ENCODE data around the gene COX10. TPM values are rescaled to one million over a fixed set of nuclear protein-coding genes. Genes with fewer than 3 reads are reported as not detected.
A peak's percentile ranks its signal among the peaks of the same experiment; 100 is the strongest.

Gene COX10
- total RNA-seq, 2 experiments from 2014 or later: 21.1 to 24.9 TPM

DNA sequence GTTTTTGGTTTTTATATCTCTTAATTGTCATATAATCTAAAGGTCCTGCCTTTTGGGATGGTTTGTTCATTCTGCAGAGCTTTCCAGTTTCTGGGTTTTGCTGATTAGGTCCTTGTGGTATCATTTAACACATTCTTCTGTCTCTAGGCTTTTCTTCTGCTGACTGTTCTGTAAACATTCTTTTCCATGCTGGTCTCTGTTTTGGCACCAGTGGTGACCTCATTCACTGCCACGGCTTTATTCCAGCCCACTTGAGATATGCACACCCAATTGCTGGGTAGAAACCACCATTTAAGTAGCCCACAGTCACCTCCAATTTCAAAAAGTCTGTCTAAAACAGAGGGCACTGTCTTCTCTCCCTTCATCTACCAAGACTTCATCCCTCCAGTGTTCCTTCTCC lies 31.1 kb upstream of the COX10 start:
- no peak for DNase-seq (ENCODE audit: low spot score)
- TF ChIP-seq, protein P1, sequence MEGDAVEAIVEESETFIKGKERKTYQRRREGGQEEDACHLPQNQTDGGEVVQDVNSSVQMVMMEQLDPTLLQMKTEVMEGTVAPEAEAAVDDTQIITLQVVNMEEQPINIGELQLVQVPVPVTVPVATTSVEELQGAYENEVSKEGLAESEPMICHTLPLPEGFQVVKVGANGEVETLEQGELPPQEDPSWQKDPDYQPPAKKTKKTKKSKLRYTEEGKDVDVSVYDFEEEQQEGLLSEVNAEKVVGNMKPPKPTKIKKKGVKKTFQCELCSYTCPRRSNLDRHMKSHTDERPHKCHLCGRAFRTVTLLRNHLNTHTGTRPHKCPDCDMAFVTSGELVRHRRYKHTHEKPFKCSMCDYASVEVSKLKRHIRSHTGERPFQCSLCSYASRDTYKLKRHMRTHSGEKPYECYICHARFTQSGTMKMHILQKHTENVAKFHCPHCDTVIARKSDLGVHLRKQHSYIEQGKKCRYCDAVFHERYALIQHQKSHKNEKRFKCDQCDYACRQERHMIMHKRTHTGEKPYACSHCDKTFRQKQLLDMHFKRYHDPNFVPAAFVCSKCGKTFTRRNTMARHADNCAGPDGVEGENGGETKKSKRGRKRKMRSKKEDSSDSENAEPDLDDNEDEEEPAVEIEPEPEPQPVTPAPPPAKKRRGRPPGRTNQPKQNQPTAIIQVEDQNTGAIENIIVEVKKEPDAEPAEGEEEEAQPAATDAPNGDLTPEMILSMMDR (conservative IDR thresholded peaks at IDR 0.05; ENCODE audit: low read length): no peak
- TF ChIP-seq EZH2phosphoT487 (IDR thresholded peaks at IDR 0.05; ENCODE audit: borderline replicate concordance, low read depth, low read length): no peak
- intact Hi-C loops (cut with micrococcal nuclease; ENCODE audit: unreplicated experiment): no loop called here
- POLR2A ChIA-PET: interaction anchor here (0.7 kb wide), 1 partner anchor 45 kb away, joined by 4 read pairs; no protein-coding TSS in a partner anchor
- H3K9me2 ChIP-seq (ENCODE audit: insufficient read depth, low read length): no peaks in the 10 kb centered on the region
- no peaks in the 10 kb centered on the region for H3K79me2 ChIP-seq (ENCODE audit: insufficient read depth, low read depth, low read length)
- no peak overlapping the region for H2AFZ ChIP-seq (ENCODE audit: low read length)
- no peak overlapping the region for H3K4me3 ChIP-seq (ENCODE audit: low read depth, low read length, poor library complexity, severe bottlenecking)
- no peaks in the 10 kb centered on the region for H3K9me3 ChIP-seq (ENCODE audit: low read length)
- no peaks in the 10 kb centered on the region for H3K4me1 ChIP-seq (ENCODE audit: insufficient read depth, low read length, poor library complexity, severe bottlenecking)
- no peak overlapping the region for H3K27ac ChIP-seq (ENCODE audit: low read depth, low read length, poor library complexity, severe bottlenecking)
- CTCF ChIA-PET (ENCODE audit: unreplicated experiment): no interaction called here
- peaks cover 16% of the 10 kb centered on the region for H3K36me3 ChIP-seq (ENCODE audit: insufficient read depth, low read length)
- H3K4me2 ChIP-seq (ENCODE audit: low read length): no peak overlapping the region
- no peaks in the 10 kb centered on the region for H4K20me1 ChIP-seq (ENCODE audit: insufficient read depth, low read length)
- BruUV-seq (replicated peaks): no TSS peak

DNA sequence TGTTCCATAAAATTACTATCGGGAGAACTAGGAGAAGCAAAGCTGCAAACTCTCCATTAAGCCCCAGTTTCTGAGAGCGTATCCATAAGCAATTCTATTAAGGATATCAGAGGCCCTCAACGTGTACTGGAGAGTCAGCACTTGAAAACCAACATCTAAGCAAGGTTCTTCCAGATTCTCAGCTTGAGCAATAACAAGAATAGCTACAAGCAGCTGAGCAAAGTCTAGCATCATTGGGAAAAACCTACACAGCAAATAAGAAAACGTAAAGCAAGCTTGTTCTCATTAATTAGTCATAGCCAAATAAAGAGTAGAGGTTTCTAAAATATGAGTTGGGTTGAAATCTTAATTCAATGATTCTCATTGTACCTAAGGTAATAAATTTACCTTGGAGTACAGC lies 26.9 kb upstream of the COX10 start:
- Histone ChIP-seq H3K4me2 (ENCODE audit: low read length) (no peak overlapping the region), H3K9me2 (ENCODE audit: insufficient read depth, low read length) (no peaks in the 10 kb centered on the region), H3K9me3 (ENCODE audit: low read length) (no peaks in the 10 kb centered on the region), H3K79me2 (ENCODE audit: insufficient read depth, low read depth, low read length) (no peaks in the 10 kb centered on the region), H2AFZ (ENCODE audit: low read length) (no peak overlapping the region), H3K4me1 (ENCODE audit: insufficient read depth, low read length, poor library complexity, severe bottlenecking) (no peaks in the 10 kb centered on the region), H3K27ac (ENCODE audit: low read depth, low read length, poor library complexity, severe bottlenecking) (no peak overlapping the region), H3K36me3 (ENCODE audit: insufficient read depth, low read length) (no peaks in the 10 kb centered on the region), H4K20me1 (ENCODE audit: insufficient read depth, low read length) (no peaks in the 10 kb centered on the region), H3K4me3 (ENCODE audit: low read depth, low read length, poor library complexity, severe bottlenecking) (no peak overlapping the region)
- TF ChIP-seq, protein P1 (conservative IDR thresholded peaks at IDR 0.05; ENCODE audit: low read length): no peak
- no peak for TF ChIP-seq EZH2phosphoT487 (IDR thresholded peaks at IDR 0.05; ENCODE audit: borderline replicate concordance, low read depth, low read length)
- POLR2A ChIA-PET: interaction anchor here (0.7 kb wide), 1 partner anchor 35 kb away, joined by 3 read pairs; no protein-coding TSS in a partner anchor
- intact Hi-C loops (cut with micrococcal nuclease; ENCODE audit: unreplicated experiment): no loop called here
- DNase-seq (ENCODE audit: low spot score): no peak
- BruUV-seq (replicated peaks): no TSS peak
- CTCF ChIA-PET (ENCODE audit: unreplicated experiment): no interaction called here

DNA sequence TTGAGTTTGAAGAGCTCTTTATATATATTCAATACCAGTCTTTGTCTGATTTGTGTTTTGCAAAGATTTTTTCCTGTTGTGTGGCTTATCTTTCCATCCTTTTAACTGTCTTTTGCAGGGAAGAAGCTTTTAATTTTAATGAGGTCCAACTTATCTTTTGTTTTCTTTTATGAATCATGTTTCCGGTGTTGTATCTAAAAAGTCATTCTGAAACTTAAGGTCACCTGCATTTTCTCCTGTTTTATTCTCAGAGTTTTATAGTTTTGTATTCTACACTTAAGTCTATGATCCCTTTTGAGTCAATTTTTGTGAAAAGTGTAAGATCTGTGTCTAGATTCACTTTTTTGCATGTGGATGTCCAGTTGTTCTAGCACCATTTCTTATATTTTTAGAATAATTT lies 24.6 kb upstream of the COX10 start:
- intact Hi-C loops (cut with micrococcal nuclease; ENCODE audit: unreplicated experiment): no loop called here
- no peak for DNase-seq (ENCODE audit: low spot score)
- CTCF ChIA-PET (ENCODE audit: unreplicated experiment): no interaction called here

More for the DNA sequence above, 24.6 kb upstream of the COX10 start:
- no peaks in the 10 kb centered on the region for H3K36me3 ChIP-seq (ENCODE audit: insufficient read depth, low read length)
- no peak overlapping the region for H3K4me2 ChIP-seq (ENCODE audit: low read length)
- no peak overlapping the region for H3K27ac ChIP-seq (ENCODE audit: low read depth, low read length, poor library complexity, severe bottlenecking)
- no peak overlapping the region for H2AFZ ChIP-seq (ENCODE audit: low read length)
- TSS peak; percentile 20 for BruUV-seq (replicated peaks)
- H3K9me2 ChIP-seq (ENCODE audit: insufficient read depth, low read length): no peaks in the 10 kb centered on the region
- no peaks in the 10 kb centered on the region for H3K9me3 ChIP-seq (ENCODE audit: low read length)
- H4K20me1 ChIP-seq (ENCODE audit: insufficient read depth, low read length): no peaks in the 10 kb centered on the region
- no peak overlapping the region for H3K4me3 ChIP-seq (ENCODE audit: low read depth, low read length, poor library complexity, severe bottlenecking)
- H3K4me1 ChIP-seq (ENCODE audit: insufficient read depth, low read length, poor library complexity, severe bottlenecking): no peaks in the 10 kb centered on the region
- POLR2A ChIA-PET: interaction anchor here (0.7 to 1.4 kb wide), 3 partner anchors 9 to 13 kb away, joined by 3 to 4 read pairs (median 4); no protein-coding TSS in a partner anchor
- no peaks in the 10 kb centered on the region for H3K79me2 ChIP-seq (ENCODE audit: insufficient read depth, low read depth, low read length)
- TF ChIP-seq, protein P1 (conservative IDR thresholded peaks at IDR 0.05; ENCODE audit: low read length): no peak
- no peak for TF ChIP-seq EZH2phosphoT487 (IDR thresholded peaks at IDR 0.05; ENCODE audit: borderline replicate concordance, low read depth, low read length)

Measured in OCI-LY7 (cell line).